ENCODE data around the gene NAT14.

DNA sequence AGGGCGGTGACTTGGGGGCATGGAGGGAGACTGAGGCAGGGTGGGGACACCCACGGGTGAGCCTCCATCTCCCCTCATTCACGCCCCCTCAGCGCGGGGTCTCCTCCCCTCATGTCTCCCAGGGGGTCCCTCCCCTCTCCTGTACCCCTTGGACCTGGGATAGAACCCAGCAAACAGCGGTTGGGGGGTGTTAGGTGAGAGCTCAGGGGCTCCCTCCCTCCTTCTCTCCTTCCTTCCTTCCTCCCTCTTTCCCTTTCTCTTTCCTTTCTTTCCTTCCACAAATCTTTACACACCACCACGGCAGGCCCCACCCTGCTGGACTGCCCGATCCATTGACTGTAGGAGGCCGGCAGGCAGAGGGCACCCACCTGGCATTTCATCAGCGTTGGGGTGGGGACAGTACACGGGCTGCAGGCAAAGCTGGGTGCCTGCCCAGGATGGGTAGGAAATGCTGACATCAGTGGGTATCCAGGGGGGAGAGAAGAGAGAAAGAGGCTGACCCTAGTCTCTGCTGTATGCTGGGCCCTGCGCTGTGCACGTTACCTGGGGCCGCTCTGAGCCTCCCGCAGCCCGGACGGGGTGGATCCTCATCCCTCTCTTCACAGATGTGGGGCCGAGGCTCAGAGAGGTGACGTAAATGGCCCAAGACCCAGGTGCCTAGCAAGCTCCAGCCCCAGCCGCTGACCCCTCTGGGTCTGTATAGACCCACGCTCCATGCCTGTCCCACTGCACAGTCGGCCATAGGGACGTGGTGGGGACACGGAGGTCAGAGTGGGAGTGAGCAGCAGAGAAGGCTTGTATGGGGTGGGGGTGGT, 6.8 kb downstream of the NAT14 start:
- TF ChIP-seq CTCF (IDR thresholded peaks at IDR 0.05) (no peak), ZFX (IDR thresholded peaks at IDR 0.05; ENCODE audit: borderline replicate concordance) (no peak)

All from 22Rv1 (cell line).